ENCODE measurements around the gene ADAMTS17. TPM values are rescaled to one million over a fixed set of nuclear protein-coding genes. Genes with fewer than 3 reads are reported as not detected.

ADAMTS17 gene
- total RNA-seq, 1 experiment from 2014 or later, result 0.15 TPM

DNA sequence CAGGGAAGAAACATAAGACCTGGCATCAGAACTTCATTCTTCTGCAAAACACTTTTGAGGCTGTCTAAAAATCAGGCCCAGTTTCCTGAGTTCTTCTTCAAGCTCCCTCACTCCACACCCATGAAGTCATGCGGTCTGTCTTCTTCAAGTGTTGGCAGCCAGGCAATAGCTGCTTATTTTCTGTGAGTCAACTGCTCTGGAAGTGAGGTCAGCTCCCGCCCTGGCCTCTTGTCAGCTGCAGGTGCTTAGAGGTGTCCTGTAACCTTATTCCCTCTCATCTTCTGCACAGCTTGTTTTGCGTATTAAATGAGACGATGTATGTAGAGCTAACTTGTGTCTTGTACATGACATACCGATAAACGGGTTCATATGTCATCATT, 226.1 kb downstream of the ADAMTS17 start:
- Histone ChIP-seq H3K36me3 (ENCODE audit: insufficient read depth, low read length, poor library complexity, severe bottlenecking) (no peaks in the 10 kb centered on the region), H3K9me3 (ENCODE audit: low read depth, low read length, poor library complexity, severe bottlenecking) (peaks cover 2% of the 10 kb centered on the region), H3K27ac (ENCODE audit: low read depth, low read length, poor library complexity, severe bottlenecking) (no peak overlapping the region), H3K27me3 (replicated peaks; ENCODE audit: insufficient read depth, low read depth, low read length, poor library complexity) (no peaks in the 10 kb centered on the region), H3K4me1 (ENCODE audit: insufficient read depth, low read length, poor library complexity, severe bottlenecking) (no peaks in the 10 kb centered on the region), H3K4me3 (ENCODE audit: low read depth, low read length, poor library complexity, severe bottlenecking) (no peak overlapping the region)
- no TSS peak for BruUV-seq (replicated peaks)
- CTCF ChIA-PET, result no interaction called here
- TF ChIP-seq, protein P1, sequence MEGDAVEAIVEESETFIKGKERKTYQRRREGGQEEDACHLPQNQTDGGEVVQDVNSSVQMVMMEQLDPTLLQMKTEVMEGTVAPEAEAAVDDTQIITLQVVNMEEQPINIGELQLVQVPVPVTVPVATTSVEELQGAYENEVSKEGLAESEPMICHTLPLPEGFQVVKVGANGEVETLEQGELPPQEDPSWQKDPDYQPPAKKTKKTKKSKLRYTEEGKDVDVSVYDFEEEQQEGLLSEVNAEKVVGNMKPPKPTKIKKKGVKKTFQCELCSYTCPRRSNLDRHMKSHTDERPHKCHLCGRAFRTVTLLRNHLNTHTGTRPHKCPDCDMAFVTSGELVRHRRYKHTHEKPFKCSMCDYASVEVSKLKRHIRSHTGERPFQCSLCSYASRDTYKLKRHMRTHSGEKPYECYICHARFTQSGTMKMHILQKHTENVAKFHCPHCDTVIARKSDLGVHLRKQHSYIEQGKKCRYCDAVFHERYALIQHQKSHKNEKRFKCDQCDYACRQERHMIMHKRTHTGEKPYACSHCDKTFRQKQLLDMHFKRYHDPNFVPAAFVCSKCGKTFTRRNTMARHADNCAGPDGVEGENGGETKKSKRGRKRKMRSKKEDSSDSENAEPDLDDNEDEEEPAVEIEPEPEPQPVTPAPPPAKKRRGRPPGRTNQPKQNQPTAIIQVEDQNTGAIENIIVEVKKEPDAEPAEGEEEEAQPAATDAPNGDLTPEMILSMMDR (conservative IDR thresholded peaks at IDR 0.05; ENCODE audit: low read depth, low read length), result no peak
- TF ChIP-seq EZH2 (IDR thresholded peaks at IDR 0.05; ENCODE audit: borderline replicate concordance, low read depth, low read length, poor library complexity, severe bottlenecking), result no peak
- intact Hi-C loops (cut with micrococcal nuclease; ENCODE audit: unreplicated experiment), result no loop called here
- POLR2A ChIA-PET (ENCODE audit: low non-redundant PET), result no interaction called here
- no peak for DNase-seq (ENCODE audit: low spot score)

DNA sequence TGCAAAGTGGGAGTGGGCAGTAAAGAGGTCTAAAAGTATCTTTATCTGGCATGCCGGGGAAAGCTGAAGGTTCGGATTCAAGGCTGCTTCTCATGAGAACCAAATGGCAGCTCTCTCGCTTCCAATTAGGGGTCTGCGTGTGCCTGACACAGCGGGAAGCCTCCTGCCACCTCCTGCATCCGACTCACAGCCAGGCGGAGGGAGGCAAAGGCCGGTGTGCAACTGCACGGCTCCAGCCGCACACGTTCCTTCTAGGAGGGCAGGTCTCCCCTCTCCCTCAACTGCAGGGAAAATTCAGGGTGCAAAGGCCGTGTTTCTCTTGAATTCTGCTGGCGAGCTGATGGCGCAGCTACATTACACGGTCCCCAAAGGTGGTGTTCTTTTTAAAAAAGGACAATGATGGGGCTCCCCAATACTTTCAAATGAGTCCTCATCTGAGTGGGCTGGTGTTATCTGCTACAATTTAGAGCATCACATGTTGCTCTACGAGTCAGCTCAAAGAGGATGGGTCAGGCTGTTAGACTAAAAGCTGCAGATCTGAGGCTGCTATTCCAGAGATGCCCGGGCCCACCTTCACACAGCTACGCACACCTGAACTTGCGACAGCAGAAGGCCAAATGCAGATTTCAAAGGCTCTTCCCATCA, 226.6 kb downstream of the ADAMTS17 start:
- CTCF ChIA-PET, result no interaction called here
- H3K4me3 ChIP-seq (ENCODE audit: low read depth, low read length, poor library complexity, severe bottlenecking), result no peak overlapping the region
- no peak for DNase-seq (ENCODE audit: low spot score)
- H3K27ac ChIP-seq (ENCODE audit: low read depth, low read length, poor library complexity, severe bottlenecking), result no peak overlapping the region
- no TSS peak for BruUV-seq (replicated peaks)
- H3K4me1 ChIP-seq (ENCODE audit: insufficient read depth, low read length, poor library complexity, severe bottlenecking), result no peaks in the 10 kb centered on the region
- H3K9me3 ChIP-seq (ENCODE audit: low read depth, low read length, poor library complexity, severe bottlenecking), result peaks cover 2% of the 10 kb centered on the region
- intact Hi-C loops (cut with micrococcal nuclease; ENCODE audit: unreplicated experiment), result no loop called here
- TF ChIP-seq, protein P1 (conservative IDR thresholded peaks at IDR 0.05; ENCODE audit: low read depth, low read length), result no peak
- no peak for TF ChIP-seq EZH2 (IDR thresholded peaks at IDR 0.05; ENCODE audit: borderline replicate concordance, low read depth, low read length, poor library complexity, severe bottlenecking)
- no peaks in the 10 kb centered on the region for H3K36me3 ChIP-seq (ENCODE audit: insufficient read depth, low read length, poor library complexity, severe bottlenecking)
- POLR2A ChIA-PET (ENCODE audit: low non-redundant PET), result no interaction called here
- H3K27me3 ChIP-seq (replicated peaks; ENCODE audit: insufficient read depth, low read depth, low read length, poor library complexity), result no peaks in the 10 kb centered on the region

DNA sequence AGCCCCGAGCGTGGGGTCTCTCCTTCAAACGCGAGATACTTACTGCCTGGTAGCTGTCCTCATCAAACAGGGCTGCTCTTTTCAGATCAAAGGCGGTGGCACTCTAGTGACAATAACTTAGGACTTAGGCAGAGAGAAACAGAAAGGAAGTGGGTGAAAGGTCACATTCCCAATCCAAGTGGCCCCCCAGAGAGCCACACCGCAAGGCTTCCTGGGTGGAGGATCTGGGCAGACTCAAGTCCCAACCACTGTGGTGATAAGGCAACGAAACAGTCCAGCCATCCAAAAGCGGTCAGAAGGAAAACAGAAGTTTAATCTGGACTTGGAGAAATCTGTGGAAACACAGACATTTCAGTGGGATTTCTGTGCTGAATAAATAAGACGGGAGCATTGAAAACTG, 227.2 kb downstream of the ADAMTS17 start:
- Histone ChIP-seq H3K27ac (ENCODE audit: low read depth, low read length, poor library complexity, severe bottlenecking) (no peak overlapping the region), H3K9me3 (ENCODE audit: low read depth, low read length, poor library complexity, severe bottlenecking) (peaks cover 2% of the 10 kb centered on the region), H3K27me3 (replicated peaks; ENCODE audit: insufficient read depth, low read depth, low read length, poor library complexity) (no peaks in the 10 kb centered on the region), H3K4me3 (ENCODE audit: low read depth, low read length, poor library complexity, severe bottlenecking) (no peak overlapping the region), H3K36me3 (ENCODE audit: insufficient read depth, low read length, poor library complexity, severe bottlenecking) (no peaks in the 10 kb centered on the region), H3K4me1 (ENCODE audit: insufficient read depth, low read length, poor library complexity, severe bottlenecking) (no peaks in the 10 kb centered on the region)
- TF ChIP-seq EZH2 (IDR thresholded peaks at IDR 0.05; ENCODE audit: borderline replicate concordance, low read depth, low read length, poor library complexity, severe bottlenecking), result no peak
- TF ChIP-seq, protein P1 (conservative IDR thresholded peaks at IDR 0.05; ENCODE audit: low read depth, low read length), result no peak
- intact Hi-C loops (cut with micrococcal nuclease; ENCODE audit: unreplicated experiment), result no loop called here
- no TSS peak for BruUV-seq (replicated peaks)
- DNase-seq (ENCODE audit: low spot score), result no peak
- ChIA-PET POLR2A (ENCODE audit: low non-redundant PET) (no interaction called here), CTCF (no interaction called here)
